ENCODE results near the gene PRKN.
"Not testable (repeated sequence)": the region's sequence is repeated elsewhere in the genome, so short reads cannot be mapped to it uniquely, and the experiment has no call there.

The PRKN gene

GRCh38 chr6:162532283-162533008, 195.1 kb downstream of the PRKN start:
- Histone ChIP-seq H3K4me3 (replicated peaks; ENCODE audit: insufficient read depth, low read length) (no peak overlapping the region), H3K27me3 (ENCODE audit: insufficient read depth, poor library complexity, severe bottlenecking) (no peaks in the 10 kb centered on the region), H3K27ac (replicated peaks) (no peak overlapping the region)
- TF ChIP-seq SPI1 (IDR thresholded peaks at IDR 0.05; ENCODE audit: borderline replicate concordance, low read depth) (no peak), REST (IDR thresholded peaks at IDR 0.05; ENCODE audit: insufficient replicate concordance, low read depth) (no peak), CTCF (IDR thresholded peaks at IDR 0.05; ENCODE audit: insufficient read depth, low read length) (no peak), GABPA (IDR thresholded peaks at IDR 0.05; ENCODE audit: low read depth) (no peak), POLR2AphosphoS5 (IDR thresholded peaks at IDR 0.05; ENCODE audit: low read depth) (no peak)
- DNase-seq (ENCODE audit: low read depth in 1 of 2, low spot score in 1 of 2) = no peak

- not testable (repeated sequence) for DNase-seq (ENCODE audit: low read depth in 1 of 2, low spot score in 1 of 2); H3K27ac ChIP-seq (replicated peaks); H3K4me3 ChIP-seq (replicated peaks; ENCODE audit: insufficient read depth, low read length); H3K27me3 ChIP-seq (ENCODE audit: insufficient read depth, poor library complexity, severe bottlenecking)
These were observed 196.2 kb downstream of the PRKN start for GRCh38 chr6:162531391-162531790.

- TF ChIP-seq REST (IDR thresholded peaks at IDR 0.05; ENCODE audit: insufficient replicate concordance, low read depth) = no peak
- TF ChIP-seq GABPA (IDR thresholded peaks at IDR 0.05; ENCODE audit: low read depth) = no peak
- TF ChIP-seq CTCF (IDR thresholded peaks at IDR 0.05; ENCODE audit: insufficient read depth, low read length) = no peak
- TF ChIP-seq POLR2AphosphoS5 (IDR thresholded peaks at IDR 0.05; ENCODE audit: low read depth) = no peak
- no peak for TF ChIP-seq SPI1 (IDR thresholded peaks at IDR 0.05; ENCODE audit: borderline replicate concordance, low read depth)
These were observed 199.0 kb downstream of the PRKN start for GRCh38 chr6:162528538-162528937.

GRCh38 chr6:162526960-162527359, 200.6 kb downstream of the PRKN start:
- Histone ChIP-seq H3K27me3 (ENCODE audit: insufficient read depth, poor library complexity, severe bottlenecking) (no peaks in the 10 kb centered on the region), H3K4me3 (replicated peaks; ENCODE audit: insufficient read depth, low read length) (no peak overlapping the region), H3K27ac (replicated peaks) (no peak overlapping the region)
- no peak for DNase-seq (ENCODE audit: low read depth in 1 of 2, low spot score in 1 of 2)
- TF ChIP-seq POLR2AphosphoS5 (IDR thresholded peaks at IDR 0.05; ENCODE audit: low read depth) (no peak), REST (IDR thresholded peaks at IDR 0.05; ENCODE audit: insufficient replicate concordance, low read depth) (no peak), CTCF (IDR thresholded peaks at IDR 0.05; ENCODE audit: insufficient read depth, low read length) (no peak), GABPA (IDR thresholded peaks at IDR 0.05; ENCODE audit: low read depth) (no peak), SPI1 (IDR thresholded peaks at IDR 0.05; ENCODE audit: borderline replicate concordance, low read depth) (no peak)

More at GRCh38 chr6:162528538-162528937, 199.0 kb downstream of the PRKN start:
- no peak overlapping the region for H3K27ac ChIP-seq (replicated peaks)
- DNase-seq (ENCODE audit: low read depth in 1 of 2, low spot score in 1 of 2) = no peak
- no peak overlapping the region for H3K4me3 ChIP-seq (replicated peaks; ENCODE audit: insufficient read depth, low read length)
- no peaks in the 10 kb centered on the region for H3K27me3 ChIP-seq (ENCODE audit: insufficient read depth, poor library complexity, severe bottlenecking)
